ENCODE data around the gene RRP1.

GRCh38 chr21:43771199-43771675, 18.1 kb upstream of the RRP1 start:
- TF ChIP-seq CTCF (conservative IDR thresholded peaks at IDR 0.05; ENCODE audit: low read depth, low read length) (no peak), EZH2 (IDR thresholded peaks at IDR 0.05; ENCODE audit: low read length, unreplicated experiment) (no peak)
